Mesendoderm (in vitro differentiated cells): ENCODE results near the gene ITLN2.
"Not testable (repeated sequence)": the region's sequence is repeated elsewhere in the genome, so short reads cannot be mapped to it uniquely, and the experiment has no call there.

ENCODE experiments used
- DNase-seq: peaks from one replicate; pipeline ENCODE4 v3.0.0; 2013
- H2AK5ac ChIP-seq: 2 replicates; pipeline ENCODE4 v1.6.1; 2013; ENCODE audit warnings: low read length, inconsistent platforms
- H2BK120ac ChIP-seq: 2 replicates; pipeline ENCODE4 v1.6.1; 2013; ENCODE audit warnings: low read depth, mild to moderate bottlenecking, low read length, moderate library complexity, mixed read lengths
- H2BK15ac ChIP-seq: replicated peaks from 2 replicates; pipeline ENCODE4 v1.6.1; 2013; ENCODE audit warnings: low read depth, mild to moderate bottlenecking, moderate library complexity
- H2BK5ac ChIP-seq: 2 replicates; pipeline ENCODE4 v1.6.1; 2013; ENCODE audit warnings: low read length, inconsistent platforms
- H3K18ac ChIP-seq: 2 replicates; pipeline ENCODE4 v1.6.1; 2013; ENCODE audit warnings: mild to moderate bottlenecking, low read length, mixed read lengths
- H3K23ac ChIP-seq: one replicate; pipeline ENCODE4 v1.6.1; 2013; ENCODE audit warnings: low read length
- H3K27ac ChIP-seq: 2 replicates; pipeline ENCODE4 v1.5.1; 2013; ENCODE audit warnings: low read depth, mild to moderate bottlenecking, inconsistent platforms, low read length, moderate library complexity
- H3K27me3 ChIP-seq: 2 replicates; pipeline ENCODE4 v1.6.1; 2013; ENCODE audit warnings: low read length, control low read depth, mild to moderate bottlenecking, inconsistent platforms; ENCODE audit not compliant: insufficient read depth, poor library complexity
- H3K36me3 ChIP-seq: 2 replicates; pipeline ENCODE4 v1.6.1; 2013; ENCODE audit warnings: low read length, inconsistent platforms; ENCODE audit not compliant: control insufficient read depth, insufficient read depth
- H3K4ac ChIP-seq: one replicate; pipeline ENCODE4 v1.6.1; 2013; ENCODE audit warnings: low read depth, mild to moderate bottlenecking, low read length, moderate library complexity
- H3K4me1 ChIP-seq: 2 replicates; pipeline ENCODE4 v1.6.1; 2013; ENCODE audit warnings: low read depth, low read length, inconsistent platforms; ENCODE audit not compliant: control insufficient read depth
- H3K4me2 ChIP-seq: 2 replicates; pipeline ENCODE4 v1.6.1; 2013; ENCODE audit warnings: low read length
- H3K4me3 ChIP-seq: 2 replicates; pipeline ENCODE4 v1.5.1; 2013; ENCODE audit warnings: mild to moderate bottlenecking, low read length
- H3K56ac ChIP-seq: one replicate; pipeline ENCODE4 v1.6.1; 2013; ENCODE audit warnings: low read length
- H3K79me1 ChIP-seq: 2 replicates; pipeline ENCODE4 v1.6.1; 2013; ENCODE audit warnings: low read length, inconsistent platforms
- H3K79me2 ChIP-seq: 2 replicates; pipeline ENCODE4 v1.6.1; 2013; ENCODE audit warnings: mild to moderate bottlenecking, low read length; ENCODE audit not compliant: control insufficient read depth, insufficient read depth
- H3K9ac ChIP-seq: 2 replicates; pipeline ENCODE4 v1.6.1; 2013; ENCODE audit warnings: low read length, inconsistent platforms
- H4K5ac ChIP-seq: one replicate; pipeline ENCODE4 v1.6.1; 2013; ENCODE audit warnings: low read length
- H4K8ac ChIP-seq: one replicate; pipeline ENCODE4 v1.6.1; 2013; ENCODE audit warnings: low read depth, mild to moderate bottlenecking, control low read depth, low read length, moderate library complexity
- WGBS: extraction: QIAGEN DNeasy Blood & Tissue Kit; methylation state at CpG from one replicate; pipeline ENCODE4 v1.1.7; 2013; ENCODE audit warnings: low lambda C conversion rate, missing lambda C conversion rate; ENCODE audit not compliant: insufficient coverage; ENCODE audit errors: extremely low coverage; 5-methylcytosine and 5-hydroxymethylcytosine counted together

Gene ITLN2

GRCh38 chr1:160925652-160926244, 28.9 kb downstream of the ITLN2 start:
- Histone ChIP-seq H3K9ac (no peak overlapping the region), H3K18ac (no peak overlapping the region), H3K27me3 (no peaks in the 10 kb centered on the region), H2BK15ac (no peak overlapping the region), H4K8ac (no peak overlapping the region), H4K5ac (no peak overlapping the region), H3K4ac (no peak overlapping the region), H3K56ac (no peak overlapping the region), H3K27ac (no peak overlapping the region), H2BK5ac (no peak overlapping the region), H3K79me1 (no peaks in the 10 kb centered on the region), H3K4me3 (no peak overlapping the region), H3K4me2 (no peak overlapping the region), H3K79me2 (no peaks in the 10 kb centered on the region), H2BK120ac (no peak overlapping the region), H3K23ac (no peak overlapping the region), H2AK5ac (no peak overlapping the region), H3K36me3 (no peaks in the 10 kb centered on the region), H3K4me1 (no peaks in the 10 kb centered on the region)
- DNase-seq = no peak
- no CpG with 5 or more reads among the region's 5 CpGs for WGBS

- no peak overlapping the region for H2AK5ac ChIP-seq
- no peaks in the 10 kb centered on the region for H3K79me1 ChIP-seq
- no peak overlapping the region for H4K8ac ChIP-seq
- H3K4ac ChIP-seq = no peak overlapping the region
- H3K23ac ChIP-seq = no peak overlapping the region
- H3K27me3 ChIP-seq = no peaks in the 10 kb centered on the region
- H3K36me3 ChIP-seq = no peaks in the 10 kb centered on the region
- H3K79me2 ChIP-seq = no peaks in the 10 kb centered on the region
- H2BK5ac ChIP-seq = no peak overlapping the region
- H2BK120ac ChIP-seq = no peak overlapping the region
- no peak overlapping the region for H2BK15ac ChIP-seq
- H3K9ac ChIP-seq = no peak overlapping the region
- DNase-seq = no peak
- no peaks in the 10 kb centered on the region for H3K4me1 ChIP-seq
- no peak overlapping the region for H3K56ac ChIP-seq
- H3K4me2 ChIP-seq = no peak overlapping the region
- no peak overlapping the region for H4K5ac ChIP-seq
- WGBS = no CpG with 5 or more reads among the region's 7 CpGs
- H3K18ac ChIP-seq = no peak overlapping the region
- H3K4me3 ChIP-seq = no peak overlapping the region
- H3K27ac ChIP-seq = no peak overlapping the region
Observed at GRCh38 chr1:160924791-160925651, 29.6 kb downstream of the ITLN2 start.

- no peak overlapping the region for H3K9ac ChIP-seq
- H3K23ac ChIP-seq = no peak overlapping the region
- H4K8ac ChIP-seq = no peak overlapping the region
- no peak overlapping the region for H3K4ac ChIP-seq
- H3K36me3 ChIP-seq = no peaks in the 10 kb centered on the region
- peaks cover 2% of the 10 kb centered on the region for H3K4me1 ChIP-seq
- no peak overlapping the region for H3K4me2 ChIP-seq
- H3K18ac ChIP-seq = no peak overlapping the region
- DNase-seq = no peak
- no peak overlapping the region for H2AK5ac ChIP-seq
- no peak overlapping the region for H3K27ac ChIP-seq
- H3K4me3 ChIP-seq = no peak overlapping the region
- no peak overlapping the region for H4K5ac ChIP-seq
- H3K56ac ChIP-seq = no peak overlapping the region
- H3K27me3 ChIP-seq = no peaks in the 10 kb centered on the region
- H2BK15ac ChIP-seq = no peak overlapping the region
- H3K79me1 ChIP-seq = no peaks in the 10 kb centered on the region
- H2BK5ac ChIP-seq = no peak overlapping the region
- WGBS = no CpG with 5 or more reads among the region's 2 CpGs
- no peaks in the 10 kb centered on the region for H3K79me2 ChIP-seq
- H2BK120ac ChIP-seq = no peak overlapping the region
Observed at GRCh38 chr1:160916666-160917065, 37.9 kb downstream of the ITLN2 start.

GRCh38 chr1:160913229-160913628, 41.4 kb downstream of the ITLN2 start:
- not testable (repeated sequence) for H3K79me2 ChIP-seq, H3K18ac ChIP-seq, H3K36me3 ChIP-seq, H2BK15ac ChIP-seq, H3K27ac ChIP-seq, H3K9ac ChIP-seq, H3K4me2 ChIP-seq, H4K8ac ChIP-seq, H2AK5ac ChIP-seq, H3K4me1 ChIP-seq, H3K23ac ChIP-seq, H3K4me3 ChIP-seq, H4K5ac ChIP-seq, H3K79me1 ChIP-seq, H3K27me3 ChIP-seq, H2BK120ac ChIP-seq, H3K4ac ChIP-seq, H3K56ac ChIP-seq, H2BK5ac ChIP-seq
- DNase-seq = peak; percentile 15
- WGBS = no CpG with 5 or more reads among the region's 6 CpGs

GRCh38 chr1:160911925-160912324, 42.7 kb downstream of the ITLN2 start:
- H3K4ac ChIP-seq = no peak overlapping the region
- H3K4me1 ChIP-seq = peaks cover 5% of the 10 kb centered on the region
- H2BK5ac ChIP-seq = no peak overlapping the region
- H3K56ac ChIP-seq = no peak overlapping the region
- no peak overlapping the region for H2BK120ac ChIP-seq
- H3K18ac ChIP-seq = no peak overlapping the region
- no peak overlapping the region for H2BK15ac ChIP-seq
- no peak overlapping the region for H3K27ac ChIP-seq
- no peak overlapping the region for H3K23ac ChIP-seq
- H3K9ac ChIP-seq = no peak overlapping the region
- no peak overlapping the region for H4K5ac ChIP-seq
- H3K79me2 ChIP-seq = no peaks in the 10 kb centered on the region
- H3K27me3 ChIP-seq = no peaks in the 10 kb centered on the region
- H3K36me3 ChIP-seq = no peaks in the 10 kb centered on the region
- no CpG with 5 or more reads among the region's 2 CpGs for WGBS
- peak; percentile 44 for DNase-seq
- no peak overlapping the region for H3K4me2 ChIP-seq
- no peaks in the 10 kb centered on the region for H3K79me1 ChIP-seq
- no peak overlapping the region for H2AK5ac ChIP-seq
- H3K4me3 ChIP-seq = no peak overlapping the region
- H4K8ac ChIP-seq = no peak overlapping the region
